GM21423 (cell line): ENCODE results near the gene CCR8.

ENCODE experiments used
- ATAC-seq: cut with Tn5 transposase; IDR thresholded peaks from one replicate; pipeline ENCODE4 v1.9.1; 2021; ENCODE audit warnings: mild to moderate bottlenecking, moderate library complexity; ENCODE audit not compliant: unreplicated experiment

The CCR8 gene, protein sequence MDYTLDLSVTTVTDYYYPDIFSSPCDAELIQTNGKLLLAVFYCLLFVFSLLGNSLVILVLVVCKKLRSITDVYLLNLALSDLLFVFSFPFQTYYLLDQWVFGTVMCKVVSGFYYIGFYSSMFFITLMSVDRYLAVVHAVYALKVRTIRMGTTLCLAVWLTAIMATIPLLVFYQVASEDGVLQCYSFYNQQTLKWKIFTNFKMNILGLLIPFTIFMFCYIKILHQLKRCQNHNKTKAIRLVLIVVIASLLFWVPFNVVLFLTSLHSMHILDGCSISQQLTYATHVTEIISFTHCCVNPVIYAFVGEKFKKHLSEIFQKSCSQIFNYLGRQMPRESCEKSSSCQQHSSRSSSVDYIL

DNA sequence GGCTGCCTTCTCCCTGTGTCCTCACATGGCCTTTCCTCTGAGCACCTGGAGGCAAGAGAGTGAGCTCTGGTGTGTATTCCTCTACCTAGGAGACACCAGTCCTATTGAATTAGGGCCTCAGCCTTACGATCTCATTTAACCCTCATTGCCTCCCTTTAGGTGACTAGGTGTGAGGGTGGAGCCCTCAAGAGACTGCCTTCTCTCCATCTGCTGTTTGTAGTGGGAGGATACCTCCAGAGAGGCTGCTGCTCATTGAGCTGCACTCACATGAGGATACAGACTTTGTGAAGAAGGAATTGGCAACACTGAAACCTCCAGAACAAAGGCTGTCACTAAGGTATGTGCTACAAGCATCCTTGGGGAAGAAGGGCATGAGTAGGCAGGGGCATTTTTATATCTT lies at the start of gene CCR8:
TSS of gene CCR8 (plus strand) at position 217 of the 400 bp plus-strand sequence. CDS start 2,623 bp downstream, outside the sequence.
- no peak for ATAC-seq

DNA sequence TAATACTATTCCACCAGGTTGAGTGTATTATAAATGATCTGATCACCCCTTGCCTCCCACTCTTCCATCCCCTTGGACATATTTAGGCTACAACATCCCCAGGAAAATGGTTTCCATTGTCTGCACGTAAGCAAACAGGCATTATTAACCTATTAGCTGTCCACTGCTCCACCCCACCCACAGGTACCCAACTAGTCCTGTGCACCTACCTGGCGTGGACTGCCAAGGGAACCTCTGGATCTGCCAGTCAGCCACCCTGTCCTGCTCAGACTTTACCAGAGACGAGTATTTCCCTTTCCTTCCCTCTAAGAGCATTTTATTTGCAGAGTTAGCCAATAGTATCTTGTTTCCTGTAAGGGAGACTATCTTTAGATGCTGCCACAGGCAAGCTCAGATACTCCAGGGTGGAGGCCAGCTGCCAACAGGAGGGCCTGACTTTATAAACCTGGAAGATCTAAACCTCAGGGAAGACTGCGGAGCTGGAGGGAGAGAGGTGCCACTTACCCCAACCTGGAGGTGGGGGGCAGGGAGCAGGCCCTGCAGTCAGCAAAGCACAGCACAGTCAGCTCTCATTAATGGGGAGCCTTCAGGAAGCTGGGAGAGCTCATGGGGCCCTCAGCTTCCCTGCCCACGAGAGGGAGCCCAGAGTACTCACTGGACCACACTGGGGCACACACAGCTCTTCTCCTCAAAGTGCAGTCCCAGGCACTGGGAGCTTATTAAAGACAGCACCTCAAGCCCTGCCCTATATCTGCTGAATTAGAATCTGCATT lies 49.6 kb upstream of the CCR8 start, which contains the start of gene CX3CR1:
TSS of gene CX3CR1 (minus strand) at position 292 of the 773 bp plus-strand sequence. CDS start 13,527 bp downstream, outside the sequence.
- no peak for ATAC-seq

DNA sequence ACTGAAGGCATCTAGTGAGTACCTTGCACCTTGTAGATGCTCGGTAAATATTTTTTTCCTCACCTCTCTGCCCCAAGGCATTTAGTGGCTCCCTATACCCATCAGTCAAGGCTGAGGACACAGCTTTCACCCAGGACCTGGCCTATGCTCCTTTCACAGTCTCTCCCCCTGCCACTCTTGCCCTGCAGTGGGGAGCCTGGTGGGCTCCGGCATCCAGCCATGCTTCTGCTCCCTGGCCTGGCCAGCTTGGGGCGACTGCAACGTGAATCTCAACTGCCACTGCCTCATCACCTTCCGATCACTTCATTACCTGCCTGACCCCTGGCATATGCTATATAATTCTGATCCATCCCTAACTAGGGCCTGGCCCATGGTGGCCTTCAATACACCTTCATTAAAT lies 48.9 kb upstream of the CCR8 start:
- no peak for ATAC-seq

DNA sequence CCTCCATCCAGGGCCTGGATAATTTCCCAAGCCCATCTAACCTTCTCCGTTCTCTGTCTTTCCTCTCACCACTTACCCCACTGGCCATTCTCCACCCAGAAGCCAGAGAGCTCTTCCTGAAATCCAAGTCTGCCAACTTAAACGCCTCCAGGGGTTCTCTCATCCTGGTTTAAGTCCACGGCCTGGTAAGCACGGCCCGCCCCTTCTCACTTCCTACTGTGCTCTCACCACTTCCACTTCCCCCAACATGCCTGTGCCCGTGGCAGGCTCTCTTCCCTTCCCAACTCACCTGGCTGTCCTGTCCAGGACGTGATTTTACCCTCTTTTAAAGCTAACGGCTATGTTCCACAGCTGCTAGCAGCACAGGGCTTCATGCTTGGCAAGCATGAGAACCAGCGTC lies 48.0 kb upstream of the CCR8 start:
- no peak for ATAC-seq

DNA sequence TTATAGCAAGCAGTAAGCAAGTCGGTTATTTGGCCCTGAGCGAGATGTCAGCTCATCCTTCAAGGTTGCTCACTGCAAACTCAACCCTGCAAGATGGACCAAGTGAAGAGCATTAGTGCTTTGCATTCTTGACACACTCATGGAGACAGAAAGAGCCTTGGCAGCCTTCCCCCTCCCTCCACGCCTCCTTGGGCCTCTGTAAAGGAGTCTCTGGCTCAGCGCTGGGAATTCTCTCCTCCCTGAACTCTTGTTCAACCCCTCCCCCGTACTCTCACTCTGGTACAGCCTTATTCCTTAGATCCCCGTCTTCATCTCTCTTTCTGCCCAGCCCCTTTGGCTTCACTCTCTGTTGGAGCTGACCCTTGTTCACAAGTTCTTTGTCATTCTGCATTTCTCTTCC lies 47.5 kb upstream of the CCR8 start:
- no peak for ATAC-seq

DNA sequence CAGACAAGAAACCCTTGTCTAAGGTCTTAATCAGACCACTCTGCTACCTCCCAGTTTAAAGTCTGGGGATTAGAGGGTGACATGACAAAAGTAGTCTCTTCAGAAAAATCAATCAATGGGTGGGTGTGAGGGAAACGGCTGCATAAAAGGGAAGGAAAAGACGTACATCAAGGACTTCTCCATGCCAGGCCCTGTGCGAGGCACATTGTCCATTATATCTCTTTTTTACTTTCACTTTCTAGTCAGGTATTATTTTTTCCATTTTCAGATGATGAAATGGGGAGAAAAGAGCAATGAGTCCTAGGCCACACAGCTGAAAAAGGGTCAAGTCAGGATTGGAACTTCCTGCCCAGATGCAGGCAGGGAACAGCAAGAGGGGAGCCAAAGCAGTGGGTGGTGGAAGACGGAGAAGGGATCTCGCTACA lies 45.0 kb upstream of the CCR8 start:
- no peak for ATAC-seq

DNA sequence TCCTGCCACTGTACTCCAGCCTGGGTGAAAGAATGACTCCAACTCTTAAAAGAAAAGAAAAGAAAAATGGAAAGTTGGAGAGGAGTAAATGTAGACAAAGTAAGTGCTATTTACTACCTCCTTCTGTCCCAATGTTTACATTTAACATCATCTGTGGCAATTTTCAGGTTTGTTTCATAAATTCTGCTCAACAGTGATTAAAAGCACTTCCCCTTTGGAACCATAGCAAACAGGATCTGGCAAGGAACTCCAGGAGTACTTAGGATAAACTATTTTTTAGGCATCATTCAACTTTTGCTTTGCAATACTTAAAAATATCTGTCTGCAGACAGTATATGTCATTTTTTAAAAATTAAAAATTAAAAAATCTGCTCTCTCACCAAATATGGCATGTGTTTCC lies 44.2 kb upstream of the CCR8 start:
- ATAC-seq: no peak

DNA sequence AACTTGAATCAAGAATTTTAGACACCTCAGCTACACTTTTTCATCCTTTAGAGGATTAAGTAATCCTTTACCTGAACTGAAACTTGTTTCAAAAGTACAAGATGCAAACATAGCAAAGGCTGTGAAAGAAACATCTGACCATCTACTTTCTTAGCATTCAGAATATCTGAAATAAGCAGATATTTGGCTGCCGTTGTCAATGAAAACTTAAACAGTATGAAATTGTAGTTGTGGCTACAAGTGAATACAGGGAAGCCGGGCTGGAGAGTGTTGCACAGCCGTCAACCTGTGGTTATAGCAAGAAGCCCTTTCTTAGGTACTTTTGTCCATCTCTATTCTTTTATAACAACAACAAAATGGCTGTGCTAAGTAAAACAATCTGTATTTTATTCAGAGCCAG lies 42.7 kb upstream of the CCR8 start:
- ATAC-seq: no peak

DNA sequence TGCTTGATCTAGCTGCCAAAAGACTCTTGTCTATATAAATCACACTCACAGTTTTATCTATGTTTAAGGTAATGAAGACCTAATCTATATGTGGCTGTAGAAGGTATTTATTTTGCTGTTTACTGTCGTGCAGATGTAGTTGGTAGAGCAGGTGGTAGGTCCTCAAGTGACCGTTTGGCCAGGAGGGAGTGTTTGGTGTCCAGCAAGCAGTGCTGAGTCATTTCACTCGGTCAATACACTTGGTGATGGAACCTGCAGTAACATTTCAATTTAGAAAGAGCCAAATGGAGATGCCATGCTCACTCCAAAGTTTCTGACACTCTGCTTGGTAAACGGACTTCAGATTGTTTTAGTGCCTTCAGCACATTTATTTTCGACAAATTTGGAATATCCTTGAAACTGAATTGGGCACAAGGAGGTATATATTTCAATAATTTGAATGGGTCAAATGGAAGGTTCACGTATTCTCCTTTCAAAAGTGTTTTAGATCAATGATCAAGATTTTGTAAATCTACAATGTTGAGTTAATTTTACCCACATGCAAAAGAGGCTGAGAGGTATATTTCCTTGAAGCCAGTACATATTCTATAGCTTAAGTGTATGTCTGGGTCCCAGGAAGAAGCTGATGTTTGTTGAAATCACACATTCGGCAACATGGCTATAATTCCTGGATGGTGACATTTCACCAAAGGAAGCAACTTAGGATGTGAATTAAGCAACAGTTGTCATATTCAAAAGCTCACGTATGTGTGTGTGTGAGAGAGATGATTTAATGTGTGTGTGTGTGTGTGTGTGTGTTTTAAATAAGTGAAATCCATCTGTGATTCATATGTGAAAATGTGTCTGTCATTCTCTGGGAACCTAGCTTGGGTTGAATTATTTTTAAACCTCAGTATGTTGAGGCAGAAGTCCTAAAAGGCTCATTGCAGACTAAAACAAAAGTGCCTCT lies 42.0 kb upstream of the CCR8 start:
- ATAC-seq: no peak

DNA sequence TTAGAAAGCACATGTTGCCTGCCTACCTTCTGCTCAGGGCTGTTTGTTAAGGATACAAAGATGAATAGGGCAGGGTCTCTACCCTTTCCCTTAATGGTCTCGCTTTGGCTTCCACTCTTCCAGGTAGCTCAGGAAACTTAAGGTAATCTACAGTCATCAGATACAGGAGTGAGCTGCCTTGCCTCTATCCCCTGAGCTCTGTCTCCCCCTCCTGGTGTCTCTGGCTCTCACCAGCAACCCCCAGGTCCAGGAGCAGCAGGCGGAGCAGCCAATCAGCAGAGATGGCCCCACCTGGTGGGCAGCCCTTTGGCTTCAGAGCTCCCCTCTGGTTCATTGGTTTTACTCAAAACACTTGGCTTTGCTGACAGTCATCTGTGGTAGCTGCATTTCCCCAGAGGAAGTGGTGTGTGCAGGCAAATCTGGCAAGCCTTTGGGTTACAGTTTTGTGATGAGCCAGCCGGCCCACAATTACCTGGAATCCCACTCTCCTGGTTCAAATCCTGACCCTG lies 41.2 kb upstream of the CCR8 start:
- ATAC-seq: peak; percentile 98

DNA sequence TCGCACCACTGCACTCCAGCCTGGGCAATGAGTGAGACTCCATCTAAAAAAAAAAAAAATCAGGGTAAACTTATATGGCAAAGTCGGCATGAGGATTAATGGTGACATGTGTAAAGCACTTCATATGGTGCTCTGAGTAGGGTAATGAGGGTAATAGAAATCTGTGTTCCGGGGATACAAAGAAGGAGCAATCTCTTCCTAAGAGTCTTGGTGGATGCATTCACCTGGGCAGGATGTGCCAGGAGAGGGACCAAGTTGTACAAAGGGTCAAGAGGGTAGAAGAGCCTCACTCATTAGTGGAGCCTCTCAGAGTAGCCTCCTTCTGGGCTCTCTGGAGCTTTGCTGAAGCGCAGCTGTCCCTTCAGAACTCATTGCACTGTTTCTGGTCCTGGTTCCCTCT lies 40.4 kb upstream of the CCR8 start:
- no peak for ATAC-seq

DNA sequence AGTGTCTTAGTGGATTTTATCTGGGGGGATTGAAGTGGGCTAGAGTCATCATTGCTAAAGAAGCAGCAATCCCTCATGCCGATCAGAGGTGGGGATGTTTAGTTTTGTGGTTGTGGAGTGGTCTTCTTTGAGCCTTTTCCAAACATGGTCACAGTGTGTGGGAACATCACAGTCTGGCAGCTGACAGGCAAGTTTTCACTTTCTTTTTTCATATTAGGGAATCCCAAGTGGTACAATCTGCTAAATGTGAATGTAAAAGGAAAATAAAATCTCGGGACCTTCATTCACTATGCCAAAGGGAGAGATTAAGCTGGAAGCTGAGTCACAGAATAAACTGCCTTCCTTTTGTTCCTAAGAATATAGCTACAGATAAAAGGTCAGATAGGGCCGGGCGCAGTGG lies 39.3 kb upstream of the CCR8 start:
- no peak for ATAC-seq

DNA sequence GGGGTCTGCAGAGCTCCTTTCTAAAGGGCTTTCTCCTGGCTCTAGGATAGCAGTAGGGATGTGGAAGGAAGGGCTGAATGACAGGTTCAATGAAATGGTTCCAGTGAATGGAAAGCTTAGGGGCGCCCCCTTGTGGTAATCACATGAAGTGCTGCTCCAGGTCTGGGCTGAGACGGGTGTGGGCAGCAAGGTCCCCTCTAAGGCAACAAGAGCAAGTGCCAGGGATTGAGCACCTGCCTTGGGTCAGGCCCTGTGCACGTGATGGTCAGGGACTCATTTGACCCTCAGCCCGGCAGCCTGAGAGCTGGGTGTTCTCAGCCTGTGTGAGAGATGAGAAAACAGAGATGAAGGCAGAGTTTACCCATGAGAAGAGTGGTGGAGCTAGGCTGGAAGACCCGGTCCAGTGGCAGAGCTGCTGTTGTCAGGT lies 37.6 kb upstream of the CCR8 start:
- no peak for ATAC-seq

DNA sequence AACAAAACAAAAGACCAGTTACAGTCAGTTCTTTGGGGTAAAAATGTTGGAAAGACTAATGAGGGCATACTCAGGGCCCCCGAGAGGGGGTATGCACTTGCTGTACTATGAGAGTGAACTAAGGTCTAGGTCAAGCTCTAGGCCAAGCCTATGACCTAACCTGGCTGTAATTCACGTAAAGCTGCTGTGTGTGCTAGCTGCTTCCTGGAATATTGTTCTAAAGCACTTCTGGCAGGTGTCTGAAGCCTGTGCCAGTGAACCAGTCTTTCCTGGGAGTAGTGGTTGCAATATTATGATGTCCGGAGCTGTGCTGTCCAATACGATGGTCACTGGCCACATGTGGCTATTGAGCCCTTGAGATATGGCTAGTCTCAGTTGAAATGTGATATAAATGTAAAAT lies 36.5 kb upstream of the CCR8 start:
- ATAC-seq: no peak

DNA sequence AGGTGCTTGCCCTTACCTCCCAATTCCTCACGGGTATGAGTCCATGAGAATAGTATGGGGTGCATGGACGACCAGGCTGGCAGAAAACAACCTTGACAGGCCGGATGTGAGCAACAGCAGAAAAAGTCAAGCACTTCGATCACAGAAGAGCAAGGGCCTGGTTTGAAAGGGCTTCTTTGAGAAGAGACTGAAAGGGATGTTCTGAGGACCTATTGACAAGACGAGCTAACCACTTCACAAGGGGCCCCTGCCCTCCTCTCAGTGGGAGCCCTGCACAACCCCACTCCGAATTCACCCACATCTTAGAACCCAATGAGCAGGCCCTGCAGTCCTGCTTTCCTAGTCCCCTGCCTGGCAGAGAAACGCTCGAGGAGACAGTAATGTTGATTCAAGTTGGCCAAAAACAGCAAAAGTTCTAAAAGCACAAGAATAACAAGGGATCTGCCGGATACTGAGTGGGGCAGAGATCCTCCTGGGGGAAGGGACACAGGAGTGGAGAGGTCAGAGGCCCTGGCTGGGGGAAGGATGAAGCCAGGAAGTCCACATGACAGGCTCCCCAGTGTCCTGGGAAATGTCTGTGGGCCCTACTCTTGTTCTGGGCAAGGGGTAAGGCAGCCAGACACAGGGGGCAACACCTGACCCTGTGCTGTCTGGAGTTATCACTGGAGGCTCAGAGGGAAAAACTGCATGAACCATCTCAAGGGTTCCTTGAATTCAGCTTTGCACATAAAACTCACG lies 34.9 kb upstream of the CCR8 start:
- ATAC-seq: no peak

DNA sequence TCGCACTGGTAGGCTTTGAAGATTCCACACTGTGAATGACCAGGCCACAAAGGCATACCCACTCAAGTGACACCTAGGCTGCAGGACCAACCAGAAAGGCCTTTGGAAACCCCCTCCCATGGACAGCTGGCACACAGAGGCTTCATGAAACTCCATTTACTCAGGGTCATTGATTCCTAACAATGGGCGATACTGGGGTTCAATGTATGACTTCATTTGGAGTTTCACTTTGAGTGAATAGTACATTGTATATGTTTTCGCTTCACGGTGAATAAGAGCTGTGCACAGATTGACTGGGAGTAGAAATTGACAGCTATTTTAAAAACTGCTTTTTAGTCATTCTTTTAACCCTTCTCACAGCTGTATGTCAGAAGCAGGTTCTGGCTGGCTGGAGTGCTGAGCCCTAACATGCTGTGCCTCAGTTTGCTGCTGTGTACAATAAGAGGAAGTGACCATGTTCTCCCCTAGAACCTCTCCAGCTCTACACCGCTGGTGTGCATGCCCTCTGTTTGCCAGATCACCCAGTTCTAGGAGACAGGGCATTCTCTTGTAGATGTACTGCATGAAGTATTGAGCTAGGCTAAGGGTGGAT lies 34.2 kb upstream of the CCR8 start:
- ATAC-seq: peak; percentile 81

DNA sequence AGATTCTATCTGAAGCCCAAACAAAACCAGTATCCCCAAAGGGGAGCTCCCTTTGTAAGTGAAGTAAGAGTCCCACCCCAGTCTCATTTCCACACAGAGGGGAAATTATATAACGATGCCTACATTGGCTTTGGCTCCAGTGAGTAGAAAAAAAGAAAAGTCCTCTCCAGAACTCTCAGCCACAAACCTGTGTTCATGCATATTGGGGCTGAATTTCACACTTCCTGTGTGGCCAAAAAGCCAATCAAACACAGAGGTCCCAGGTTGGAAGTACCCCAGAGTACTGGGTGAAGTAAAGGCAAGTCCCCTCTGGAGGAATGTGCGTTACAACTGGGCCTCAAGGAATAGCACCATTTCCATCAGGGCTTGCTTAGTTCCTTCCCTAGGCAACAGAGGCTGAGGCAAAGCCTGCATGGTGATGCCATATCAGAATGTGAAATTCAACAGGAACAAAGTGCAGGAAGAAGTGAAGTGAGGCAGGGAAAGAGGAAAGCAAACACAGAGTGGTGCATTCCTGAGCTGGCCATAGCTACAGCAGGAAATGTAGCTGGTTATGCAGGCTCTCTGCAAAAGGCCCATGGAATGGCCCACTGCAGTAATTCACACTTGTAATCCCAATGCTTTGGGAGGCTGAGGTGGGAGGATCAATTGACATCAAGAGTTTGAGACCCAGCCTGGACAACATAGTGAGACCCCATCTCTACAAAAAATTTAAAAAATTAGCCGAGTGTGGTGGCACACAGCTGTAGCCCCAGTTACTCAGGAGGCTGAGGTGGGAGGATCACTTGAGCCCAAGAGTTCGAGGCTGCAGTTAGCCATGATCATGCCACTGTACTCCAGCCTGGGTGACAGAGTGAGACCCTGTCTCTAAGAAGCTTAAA lies 33.1 kb upstream of the CCR8 start:
- no peak for ATAC-seq

DNA sequence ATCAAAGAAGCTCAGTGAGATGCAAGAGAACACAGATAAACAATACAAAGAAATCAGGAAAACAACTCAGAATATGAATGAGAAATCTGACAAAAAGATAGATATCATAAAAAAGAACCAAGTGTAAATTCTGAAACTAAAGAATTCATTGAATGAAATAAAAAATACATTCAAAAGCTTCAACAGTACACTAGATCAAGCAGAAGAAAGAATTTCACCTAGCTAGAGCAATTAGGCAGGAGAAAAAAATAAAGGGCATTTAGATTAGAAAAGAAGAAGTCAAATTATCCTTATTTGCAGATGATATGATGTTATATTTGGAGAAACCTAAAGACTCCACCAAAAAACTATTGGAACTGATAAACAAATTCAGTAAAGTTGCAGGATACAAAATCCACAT lies 30.2 kb upstream of the CCR8 start:
- no peak for ATAC-seq

DNA sequence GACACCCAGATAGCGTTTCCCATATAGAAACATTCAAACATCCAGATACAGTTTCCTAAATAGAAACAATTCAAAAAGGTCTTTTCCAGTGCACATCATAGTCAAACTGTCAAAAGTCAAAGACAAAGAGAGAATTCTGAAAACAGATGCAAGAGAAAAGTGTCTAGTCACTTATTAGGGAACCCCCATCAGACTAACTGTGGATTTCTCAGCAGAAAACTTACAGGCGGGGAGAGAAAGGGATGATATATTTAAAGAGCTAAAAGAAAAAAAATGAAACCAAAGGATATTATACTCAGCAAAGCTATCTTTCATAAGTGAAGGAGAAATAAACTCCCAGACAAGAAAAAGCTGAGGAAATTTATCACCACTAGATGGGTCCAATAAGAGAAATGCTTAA lies 27.3 kb upstream of the CCR8 start:
- no peak for ATAC-seq
